HG02970 (cell line): Measurements from ENCODE around the gene DEFB124.
"Not testable (repeated sequence)": the region's sequence is repeated elsewhere in the genome, so short reads cannot be mapped to it uniquely, and the experiment has no call there.

Source experiments
- ATAC-seq: cut with Tn5 transposase; IDR thresholded peaks from one replicate; pipeline ENCODE4 v1.9.1; 2021; ENCODE audit warnings: mild to moderate bottlenecking, moderate library complexity, moderate number of reproducible peaks; ENCODE audit not compliant: unreplicated experiment, low FRiP score

Gene DEFB124

DNA sequence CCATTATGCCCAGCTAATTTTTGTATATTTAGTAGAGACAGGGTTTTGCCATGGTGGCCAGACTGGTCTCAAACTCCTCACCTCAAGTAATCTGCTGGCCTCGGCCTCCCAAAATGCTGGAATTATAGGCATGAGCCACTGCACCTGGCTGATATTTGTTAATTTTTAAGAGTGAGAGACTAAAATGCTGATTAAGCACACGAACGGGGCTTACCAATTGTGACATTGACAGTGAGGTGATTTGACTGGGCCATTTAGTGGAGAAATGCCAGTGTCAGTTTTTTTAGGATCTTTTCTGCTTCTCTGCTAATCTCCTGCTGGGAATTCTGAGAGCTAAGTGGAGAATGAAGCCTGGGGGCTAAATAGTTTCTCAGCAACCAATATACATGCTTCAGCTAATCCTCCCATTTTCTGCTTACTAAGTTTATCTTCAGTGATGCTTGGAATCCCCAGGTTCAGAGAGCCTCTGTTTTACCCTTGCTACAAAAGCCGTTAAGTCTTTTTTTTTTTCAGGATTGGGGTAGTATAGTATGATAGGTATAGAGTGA, 44.3 kb downstream of the DEFB124 start:
- ATAC-seq, result no peak

DNA sequence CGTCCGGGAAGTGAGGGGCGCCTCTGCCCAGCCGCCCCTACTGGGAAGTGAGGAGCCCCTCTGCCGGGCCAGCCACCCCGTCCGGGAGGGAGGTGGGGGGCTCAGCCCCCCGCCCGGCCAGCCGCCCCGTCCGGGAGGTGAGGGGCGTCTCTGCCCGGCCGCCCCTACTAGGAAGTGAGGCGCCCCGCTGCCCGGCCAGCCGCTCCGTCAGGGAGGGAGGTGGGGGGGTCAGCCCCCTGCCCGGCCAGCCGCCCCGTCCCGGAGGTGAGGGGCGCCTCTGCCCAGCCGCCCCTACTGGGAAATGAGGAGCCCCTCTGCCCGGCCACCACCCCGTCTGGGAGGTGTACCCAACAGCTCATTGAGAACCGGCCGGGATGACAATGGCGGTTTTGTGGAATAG, 47.4 kb downstream of the DEFB124 start:
- not testable (repeated sequence) for ATAC-seq

DNA sequence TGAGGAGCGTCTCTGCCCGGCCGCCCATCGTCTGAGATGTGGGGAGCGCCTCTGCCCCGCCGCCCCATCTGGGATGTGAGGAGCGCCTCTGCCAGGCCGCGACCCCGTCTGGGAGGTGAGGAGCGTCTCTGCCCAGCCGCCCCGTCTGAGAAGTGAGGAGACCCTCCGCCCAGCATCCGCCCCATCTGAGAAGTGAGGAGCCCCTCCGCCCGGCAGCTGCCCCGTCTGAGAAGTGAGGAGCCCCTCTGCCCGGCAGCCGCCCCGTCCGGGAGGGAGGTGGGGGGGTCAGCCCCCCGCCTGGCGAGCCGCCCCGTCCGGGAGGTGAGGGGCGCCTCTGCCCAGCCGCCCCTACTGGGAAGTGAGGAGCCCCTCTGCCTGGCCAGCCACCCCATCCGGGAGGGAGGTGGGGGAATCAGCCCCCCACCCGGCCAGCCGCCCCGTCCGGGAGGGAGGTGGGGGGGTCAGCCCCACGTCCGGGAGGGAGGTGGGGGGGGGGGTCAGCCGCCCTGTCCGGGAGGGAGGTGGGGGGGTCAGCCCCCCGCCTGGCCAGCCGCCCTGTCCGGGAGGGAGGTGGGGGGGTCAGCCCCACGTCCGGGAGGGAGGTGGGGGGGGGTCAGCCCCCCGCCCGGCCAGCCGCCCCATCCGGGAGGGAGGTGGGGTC, 47.9 kb downstream of the DEFB124 start:
- not testable (repeated sequence) for ATAC-seq

DNA sequence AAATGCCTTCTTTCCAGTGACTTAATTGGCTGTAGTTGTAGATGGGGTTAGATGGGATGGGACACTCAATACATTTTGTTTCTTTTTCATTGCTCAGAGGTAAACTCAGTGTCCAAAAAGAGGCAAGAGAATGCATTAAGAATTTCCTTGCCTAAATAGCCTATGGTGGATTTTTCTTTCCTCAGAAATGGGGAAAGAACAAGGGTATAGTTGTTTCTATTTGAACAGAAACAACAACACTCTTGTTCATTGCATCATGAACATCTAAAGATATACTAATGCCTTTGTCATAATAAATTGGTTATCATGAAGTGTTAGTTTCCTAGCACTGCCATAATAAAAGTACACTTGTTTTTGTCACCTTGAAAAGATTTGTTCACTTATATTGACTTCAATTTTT, 49.1 kb downstream of the DEFB124 start:
- ATAC-seq, result no peak

DNA sequence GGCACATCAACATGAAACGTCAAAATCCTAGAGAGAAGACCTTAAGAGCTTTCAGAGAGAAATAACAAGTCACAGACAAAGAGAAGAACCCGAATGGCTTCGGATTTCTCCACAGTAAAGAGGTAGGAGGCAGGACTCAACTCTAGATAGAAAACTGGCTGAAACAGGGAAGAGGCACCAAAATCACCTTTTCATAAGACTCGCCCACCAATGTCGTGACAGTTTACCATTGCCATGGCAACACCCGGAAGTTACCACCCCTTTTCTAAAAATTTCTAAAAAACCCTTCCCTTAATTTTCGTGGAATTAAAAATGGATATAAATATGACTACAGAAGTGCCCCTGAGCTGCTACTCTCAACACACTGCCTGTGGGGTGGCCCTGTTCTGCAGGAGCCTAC, 56.6 kb downstream of the DEFB124 start:
- no peak for ATAC-seq

DNA sequence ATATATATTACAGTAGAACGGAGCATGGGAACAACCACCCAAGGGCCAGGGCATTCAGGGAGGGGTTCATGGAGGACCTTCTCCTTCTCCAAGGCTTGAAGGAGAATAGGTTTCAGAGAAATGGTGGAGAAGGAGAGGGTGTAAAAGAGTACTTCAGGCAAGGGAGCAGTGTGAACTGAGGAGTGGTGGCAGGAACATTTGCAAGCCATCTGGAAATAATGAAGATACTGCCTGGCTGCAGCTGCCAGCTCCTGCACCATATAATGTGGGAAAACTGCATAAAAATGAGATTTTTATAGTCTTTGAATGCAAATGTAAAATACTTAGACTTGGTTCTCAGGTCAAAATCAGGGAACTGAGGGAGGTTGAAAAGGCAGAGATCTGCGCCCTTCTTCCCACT, 59.3 kb downstream of the DEFB124 start:
- no peak for ATAC-seq
